HepG2 (cell line): ENCODE data around the gene DNAH9. TPM values are rescaled to one million over a fixed set of nuclear protein-coding genes. Genes with fewer than 3 reads are reported as not detected.

Experiments
- EED ChIP-seq: sonication (generic); formaldehyde crosslinking; IDR thresholded peaks from 2 replicates; pipeline ENCODE4 v1.5.0; 2020; ENCODE audit warnings: mild to moderate bottlenecking, missing genetic modification reagents
- ELF1 ChIP-seq: sonication (generic); formaldehyde crosslinking; IDR thresholded peaks from 2 replicates; pipeline ENCODE4 v1.4.0; 2020; ENCODE audit warnings: missing genetic modification reagents
- EP300 ChIP-seq, 3 experiments: sonication (generic) in 1 of 3; formaldehyde crosslinking in 1 of 3; IDR thresholded peaks; 2 replicates each; pipeline versions ENCODE4 v1.5.1 to v1.6.1; 2011 to 2020; ENCODE audit warnings: low read depth in 2 of 3, low read length in 2 of 3, borderline replicate concordance in 1 of 3, improper control_type of control experiment in 1 of 3, mild to moderate bottlenecking in 1 of 3, missing genetic modification reagents in 1 of 3, moderate library complexity in 1 of 3
- GATA4 ChIP-seq: sonication (generic); IDR thresholded peaks from 2 replicates; pipeline ENCODE4 v1.6.1; 2016; ENCODE audit warnings: antibody characterized with exemption, low read depth, borderline replicate concordance
- GTF3A ChIP-seq: sonication (generic); formaldehyde crosslinking; conservative IDR thresholded peaks from 2 replicates; pipeline ENCODE4 v1.4.0; 2020; ENCODE audit warnings: mild to moderate bottlenecking, missing genetic modification reagents
- HOXA9 ChIP-seq: sonication (generic); formaldehyde crosslinking; IDR thresholded peaks from 2 replicates; pipeline ENCODE4 v1.8.1; 2022; ENCODE audit warnings: missing genetic modification reagents, mild to moderate bottlenecking, moderate library complexity, borderline replicate concordance
- KDM5B ChIP-seq: sonication (generic); formaldehyde crosslinking; IDR thresholded peaks from 2 replicates; pipeline ENCODE4 v1.4.0; 2020; ENCODE audit warnings: missing genetic modification reagents, mild to moderate bottlenecking, borderline replicate concordance
- KLF9 ChIP-seq: IDR thresholded peaks from 2 replicates; pipeline ENCODE4 v1.6.1; 2016; ENCODE audit warnings: low read depth
- NFRKB ChIP-seq: fragments of 450-650 bp; IDR thresholded peaks from 2 replicates; pipeline ENCODE4 v1.6.1; 2017
- RNF2 ChIP-seq: fragments of 450-650 bp; conservative IDR thresholded peaks from 2 replicates; pipeline ENCODE4 v1.6.1; 2016; ENCODE audit warnings: low read depth
- SIX1 ChIP-seq: sonication (generic); formaldehyde crosslinking; IDR thresholded peaks from 2 replicates; pipeline ENCODE4 v1.4.0; 2020; ENCODE audit warnings: missing genetic modification reagents, borderline replicate concordance
- YEATS4 ChIP-seq: sonication (generic); formaldehyde crosslinking; IDR thresholded peaks from 2 replicates; pipeline ENCODE4 v1.4.0; 2020; ENCODE audit warnings: missing genetic modification reagents, borderline replicate concordance
- ZFP90 ChIP-seq: sonication (generic); formaldehyde crosslinking; IDR thresholded peaks from 2 replicates; pipeline ENCODE4 v1.8.0; 2022; ENCODE audit warnings: missing genetic modification reagents, mild to moderate bottlenecking, inconsistent platforms, borderline replicate concordance
- ZNF207 ChIP-seq: fragments of 450-650 bp; IDR thresholded peaks from 2 replicates; pipeline ENCODE4 v1.6.1; 2016; ENCODE audit warnings: antibody characterized with exemption, borderline replicate concordance
- ZNF253 ChIP-seq: sonication (generic); formaldehyde crosslinking; IDR thresholded peaks from 2 replicates; pipeline ENCODE4 v1.8.0; 2022; ENCODE audit warnings: mild to moderate bottlenecking, missing genetic modification reagents, borderline replicate concordance
- ZNF34 ChIP-seq: sonication (generic); formaldehyde crosslinking; IDR thresholded peaks from 2 replicates; pipeline ENCODE4 v1.4.0; 2020; ENCODE audit warnings: mild to moderate bottlenecking, missing genetic modification reagents, borderline replicate concordance
- ZNF343 ChIP-seq: sonication (generic); formaldehyde crosslinking; IDR thresholded peaks from 2 replicates; pipeline ENCODE4 v1.4.0; 2020; ENCODE audit warnings: mild to moderate bottlenecking, missing genetic modification reagents
- ZNF350 ChIP-seq: sonication (generic); formaldehyde crosslinking; IDR thresholded peaks from 2 replicates; pipeline ENCODE4 v1.4.0; 2020; ENCODE audit warnings: mild to moderate bottlenecking, low read depth, missing genetic modification reagents, borderline replicate concordance
- ZNF484 ChIP-seq: sonication (generic); formaldehyde crosslinking; IDR thresholded peaks from 2 replicates; pipeline ENCODE4 v1.5.1; 2020; ENCODE audit warnings: mild to moderate bottlenecking, low read depth, missing genetic modification reagents, borderline replicate concordance
- ZNF614 ChIP-seq: IDR thresholded peaks from 2 replicates; pipeline ENCODE4 v1.6.1; 2018; ENCODE audit warnings: missing biosample characterization, missing genetic modification reagents, inconsistent platforms, borderline replicate concordance
- ZNF616 ChIP-seq: sonication (generic); formaldehyde crosslinking; IDR thresholded peaks from 2 replicates; pipeline ENCODE4 v1.5.0; 2020; ENCODE audit warnings: low read depth, mild to moderate bottlenecking, missing genetic modification reagents
- ZNF670 ChIP-seq: sonication (generic); formaldehyde crosslinking; IDR thresholded peaks from 2 replicates; pipeline ENCODE4 v1.8.0; 2022; ENCODE audit warnings: mild to moderate bottlenecking, missing genetic modification reagents, borderline replicate concordance
- ZSCAN22 ChIP-seq: sonication (generic); formaldehyde crosslinking; IDR thresholded peaks from 2 replicates; pipeline ENCODE4 v1.4.0; 2020; ENCODE audit warnings: mild to moderate bottlenecking, missing genetic modification reagents
- polyA plus RNA-seq, 8 experiments: library from polyadenylated mRNA; depleted of rRNA in 3 of 8; stranded (reverse) in 7 of 8; unstranded in 1 of 8; fragments of >200 nt; fragmentation: Illumina TruSeq in 4 of 8; extraction: Trizol in 4 of 8; gene quantifications; 2 replicates each; pipeline versions ENCODE4 v1.2.1 to v1.2.3, GENCODE V29; 2011 to 2016; ENCODE audit warnings: low read depth in 4 of 8, missing spikeins in 1 of 8, mixed read lengths in 1 of 8; ENCODE audit not compliant: insufficient read depth in 1 of 8
- total RNA-seq, 5 experiments: library from RNA; depleted of rRNA; stranded (reverse); fragments of >200 nt; fragmentation: Illumina TruSeq; extraction: Trizol; gene quantifications; 2 replicates each; pipeline ENCODE4 v1.2.3, GENCODE V29; 2016; ENCODE audit warnings: low read depth in 1 of 5
- TF ChIP-seq, protein P1 (sequence below): sonication (generic); formaldehyde crosslinking; IDR thresholded peaks from 2 replicates; pipeline ENCODE4 v1.8.1; 2023; ENCODE audit warnings: mild to moderate bottlenecking, missing genetic modification reagents
- TF ChIP-seq, protein P2 (sequence below): sonication (generic); formaldehyde crosslinking; IDR thresholded peaks from 2 replicates; pipeline ENCODE4 v1.5.0; 2020; ENCODE audit warnings: mild to moderate bottlenecking, low read depth, missing genetic modification reagents, borderline replicate concordance
- TF ChIP-seq, protein P3 (sequence below): fragments of 450-650 bp; IDR thresholded peaks from 2 replicates; pipeline ENCODE4 v1.6.1; 2017; ENCODE audit warnings: mild to moderate bottlenecking

Gene DNAH9
- total and polyA plus RNA-seq, 2 of the 13 experiments (the other 11 are each of a cell fraction or from before 2014, with no cell fraction given), result not detected

DNA sequence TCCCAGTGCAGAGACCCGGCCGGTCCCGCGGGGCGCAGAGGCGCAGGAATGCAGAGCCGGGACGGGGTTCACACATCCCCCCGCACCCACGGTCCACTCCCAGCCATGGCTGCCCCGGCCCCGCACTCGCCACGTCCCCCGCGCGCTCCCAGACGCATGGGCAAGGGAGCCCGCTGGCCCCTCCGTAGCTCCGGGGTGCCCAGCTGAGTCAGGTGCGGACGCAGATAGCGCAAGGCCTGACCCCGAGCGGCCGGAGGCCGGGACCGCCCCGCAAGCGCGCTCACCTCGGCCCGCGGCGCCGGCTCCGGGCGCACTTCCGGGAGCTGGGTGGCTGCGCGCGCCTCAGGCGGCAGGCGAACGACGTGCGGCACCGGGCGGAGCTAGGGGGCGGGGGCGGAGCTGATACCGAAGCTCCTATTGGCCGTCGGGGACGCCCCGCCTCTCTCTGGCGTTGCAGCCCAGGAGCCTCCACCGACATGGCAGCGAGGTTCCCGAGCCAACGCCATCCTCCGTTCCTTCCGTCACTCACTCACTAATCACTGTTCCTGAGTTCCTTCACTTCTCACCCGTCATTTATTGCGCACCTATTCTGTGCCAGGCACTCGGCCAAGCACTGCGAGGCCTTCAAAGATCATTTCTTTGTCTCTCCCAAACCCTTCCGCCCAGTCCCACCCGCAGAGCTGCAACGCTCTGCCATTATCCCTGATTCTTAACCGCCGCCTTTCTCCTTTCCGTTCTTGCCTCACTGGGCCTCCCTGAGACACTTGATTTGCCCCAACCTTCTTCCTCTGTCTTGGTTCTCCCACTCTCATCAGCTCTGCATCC is 399.1 kb downstream of the DNAH9 start, which contains the start of gene ZNF18 (continued):
- TF ChIP-seq, protein P1, sequence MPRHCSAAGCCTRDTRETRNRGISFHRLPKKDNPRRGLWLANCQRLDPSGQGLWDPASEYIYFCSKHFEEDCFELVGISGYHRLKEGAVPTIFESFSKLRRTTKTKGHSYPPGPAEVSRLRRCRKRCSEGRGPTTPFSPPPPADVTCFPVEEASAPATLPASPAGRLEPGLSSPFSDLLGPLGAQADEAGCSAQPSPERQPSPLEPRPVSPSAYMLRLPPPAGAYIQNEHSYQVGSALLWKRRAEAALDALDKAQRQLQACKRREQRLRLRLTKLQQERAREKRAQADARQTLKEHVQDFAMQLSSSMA, result peak; percentile 77
- TF ChIP-seq EED, result no peak
- TF ChIP-seq YEATS4 (CRISPR knock-in tag), result peak; percentile 91
- TF ChIP-seq ZNF253 (CRISPR knock-in tag), result no peak
- no peak for TF ChIP-seq KLF9 (CRISPR knock-in tag)
- TF ChIP-seq ZFP90 (CRISPR knock-in tag), result no peak; the same call in 1 of the 2 replicates
- TF ChIP-seq, protein P2, sequence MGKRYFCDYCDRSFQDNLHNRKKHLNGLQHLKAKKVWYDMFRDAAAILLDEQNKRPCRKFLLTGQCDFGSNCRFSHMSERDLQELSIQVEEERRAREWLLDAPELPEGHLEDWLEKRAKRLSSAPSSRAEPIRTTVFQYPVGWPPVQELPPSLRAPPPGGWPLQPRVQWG (CRISPR knock-in tag), result no peak
- TF ChIP-seq ELF1 (CRISPR knock-in tag), result peak; percentile 75
- TF ChIP-seq KDM5B, result peak; percentile 79
- TF ChIP-seq, protein P3, sequence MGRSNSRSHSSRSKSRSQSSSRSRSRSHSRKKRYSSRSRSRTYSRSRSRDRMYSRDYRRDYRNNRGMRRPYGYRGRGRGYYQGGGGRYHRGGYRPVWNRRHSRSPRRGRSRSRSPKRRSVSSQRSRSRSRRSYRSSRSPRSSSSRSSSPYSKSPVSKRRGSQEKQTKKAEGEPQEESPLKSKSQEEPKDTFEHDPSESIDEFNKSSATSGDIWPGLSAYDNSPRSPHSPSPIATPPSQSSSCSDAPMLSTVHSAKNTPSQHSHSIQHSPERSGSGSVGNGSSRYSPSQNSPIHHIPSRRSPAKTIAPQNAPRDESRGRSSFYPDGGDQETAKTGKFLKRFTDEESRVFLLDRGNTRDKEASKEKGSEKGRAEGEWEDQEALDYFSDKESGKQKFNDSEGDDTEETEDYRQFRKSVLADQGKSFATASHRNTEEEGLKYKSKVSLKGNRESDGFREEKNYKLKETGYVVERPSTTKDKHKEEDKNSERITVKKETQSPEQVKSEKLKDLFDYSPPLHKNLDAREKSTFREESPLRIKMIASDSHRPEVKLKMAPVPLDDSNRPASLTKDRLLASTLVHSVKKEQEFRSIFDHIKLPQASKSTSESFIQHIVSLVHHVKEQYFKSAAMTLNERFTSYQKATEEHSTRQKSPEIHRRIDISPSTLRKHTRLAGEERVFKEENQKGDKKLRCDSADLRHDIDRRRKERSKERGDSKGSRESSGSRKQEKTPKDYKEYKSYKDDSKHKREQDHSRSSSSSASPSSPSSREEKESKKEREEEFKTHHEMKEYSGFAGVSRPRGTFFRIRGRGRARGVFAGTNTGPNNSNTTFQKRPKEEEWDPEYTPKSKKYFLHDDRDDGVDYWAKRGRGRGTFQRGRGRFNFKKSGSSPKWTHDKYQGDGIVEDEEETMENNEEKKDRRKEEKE, result no peak
- no peak for TF ChIP-seq NFRKB
- TF ChIP-seq ZNF343 (CRISPR knock-in tag), result no peak
- no peak for TF ChIP-seq GTF3A (CRISPR knock-in tag)
- no peak for TF ChIP-seq ZNF207
- no peak for TF ChIP-seq ZNF34 (CRISPR knock-in tag)
- TF ChIP-seq ZNF350 (CRISPR knock-in tag), result 0 out of 2 replicates have a peak, but pooled peaks have one; percentile 36
- peak; percentile 71 for TF ChIP-seq GATA4
- no peak for TF ChIP-seq EP300 (IDR thresholded peaks at IDR 0.05; ENCODE audit: low read depth in 2 of 2, low read length in 2 of 2)
- TF ChIP-seq EP300 (CRISPR knock-in tag; IDR thresholded peaks at IDR 0.05; ENCODE audit: borderline replicate concordance), result no peak
- TF ChIP-seq ZNF484 (CRISPR knock-in tag), result no peak
- TF ChIP-seq ZNF614 (CRISPR knock-in tag), result 0 out of 2 replicates have a peak, but pooled peaks have one; percentile 19
- TF ChIP-seq ZSCAN22, result no peak
- TF ChIP-seq SIX1 (CRISPR knock-in tag), result no peak
- TF ChIP-seq RNF2, result no peak
- TF ChIP-seq ZNF670, result no peak; the same call in 1 of the 2 replicates
- no peak for TF ChIP-seq ZNF616
- TF ChIP-seq HOXA9 (CRISPR knock-in tag), result no peak
